ENCODE measurements around the gene DAGLA.

Gene DAGLA

GRCh38 chr11:61760946-61761345, 80.8 kb downstream of the DAGLA start:
- in situ Hi-C loops (cut with MboI; ENCODE audit: low sequenced_read_pairs): no loop called here

GRCh38 chr11:61761440-61762222, 81.4 kb downstream of the DAGLA start:
- in situ Hi-C loops (cut with MboI; ENCODE audit: low sequenced_read_pairs): no loop called here

GRCh38 chr11:61762223-61762615, 82.0 kb downstream of the DAGLA start:
- in situ Hi-C loops (cut with MboI; ENCODE audit: low sequenced_read_pairs): no loop called here

DNA sequence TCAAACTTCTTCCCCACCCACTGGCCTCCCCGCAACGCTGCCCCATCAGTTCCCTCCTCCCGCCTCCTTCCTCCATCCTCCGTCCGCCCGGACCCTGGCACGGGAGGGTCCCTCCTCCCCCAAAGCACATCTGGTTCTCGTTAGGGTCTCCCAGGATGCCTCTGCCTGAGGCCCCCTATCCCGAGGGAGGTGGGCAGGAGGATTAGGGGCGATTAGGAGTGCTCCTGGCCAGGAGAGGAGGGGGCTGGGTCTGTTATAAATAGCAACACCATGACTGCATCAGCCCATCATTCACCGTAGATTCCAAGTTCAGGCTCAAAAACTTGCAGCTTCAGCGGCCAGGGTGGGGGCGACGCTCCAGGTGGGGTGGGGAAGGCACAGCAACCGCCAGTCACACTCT, 82.6 kb downstream of the DAGLA start:
- in situ Hi-C loops (cut with MboI; ENCODE audit: low sequenced_read_pairs): no loop called here

DNA sequence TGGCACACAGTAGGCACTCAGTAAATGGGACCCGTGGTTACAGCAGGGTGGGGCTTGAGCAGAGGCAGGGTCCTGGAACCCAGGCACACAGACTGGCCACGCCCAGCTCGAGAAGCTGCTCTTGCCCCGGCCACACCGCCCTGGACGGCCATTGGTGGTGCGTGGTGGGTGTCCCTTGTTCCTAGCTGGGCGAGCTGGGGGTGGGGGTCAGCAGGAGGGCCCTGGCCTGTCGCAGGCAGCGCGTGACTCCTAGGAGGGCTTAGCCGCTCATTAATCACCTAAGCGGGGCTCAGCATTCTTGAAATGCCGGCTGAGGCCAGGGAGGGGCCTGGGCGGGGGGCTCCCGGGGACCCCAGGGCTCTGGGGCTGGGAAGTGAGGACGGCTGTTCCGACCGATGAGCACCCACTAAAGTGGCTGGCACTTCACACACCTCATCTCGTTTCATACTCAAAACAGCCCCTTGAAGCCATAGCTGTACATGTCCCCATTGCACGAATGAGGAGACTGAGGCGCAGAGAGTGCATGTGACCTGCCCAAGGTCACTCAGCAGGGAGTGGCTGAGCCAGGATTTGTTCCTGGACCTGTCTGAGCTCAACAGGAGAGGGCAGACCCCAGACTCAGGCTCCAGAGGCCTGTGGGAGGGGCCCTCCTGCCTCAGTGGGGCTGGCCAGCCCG, 83.9 kb downstream of the DAGLA start:
- in situ Hi-C loops (cut with MboI; ENCODE audit: low sequenced_read_pairs): no loop called here

DNA sequence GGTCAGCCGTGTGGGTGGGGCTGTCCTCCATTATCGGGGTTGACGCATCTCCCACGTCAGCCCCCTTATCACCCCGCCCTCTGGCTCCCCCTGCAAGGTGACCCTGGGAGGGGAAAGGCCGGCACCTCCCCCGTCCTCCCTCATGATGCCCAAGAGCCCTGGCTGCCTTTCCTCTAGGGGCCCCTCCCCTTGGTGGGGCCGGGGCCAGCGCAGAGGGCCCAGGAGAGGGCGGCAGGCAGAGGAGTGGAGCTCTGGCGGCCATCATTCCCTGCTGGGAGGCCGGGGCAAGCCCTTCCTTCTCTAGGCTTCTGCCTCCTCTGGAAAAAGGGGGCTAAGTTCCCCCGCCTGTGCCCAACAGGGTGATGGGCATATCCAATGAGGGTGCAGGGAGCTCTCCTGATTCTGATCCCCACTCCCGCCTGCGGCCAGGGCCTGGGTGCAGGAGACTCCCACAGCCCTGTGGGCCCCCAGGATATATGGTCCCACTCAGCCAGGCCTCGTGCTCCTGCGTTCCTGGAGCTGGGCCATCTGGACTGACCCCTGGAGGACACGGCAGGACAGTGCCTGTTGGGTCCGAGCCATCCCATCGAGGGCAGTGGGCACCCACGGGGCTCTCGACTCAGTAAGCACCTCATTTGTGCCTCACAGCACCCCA, 84.5 kb downstream of the DAGLA start:
- in situ Hi-C loops (cut with MboI; ENCODE audit: low sequenced_read_pairs): no loop called here

DNA sequence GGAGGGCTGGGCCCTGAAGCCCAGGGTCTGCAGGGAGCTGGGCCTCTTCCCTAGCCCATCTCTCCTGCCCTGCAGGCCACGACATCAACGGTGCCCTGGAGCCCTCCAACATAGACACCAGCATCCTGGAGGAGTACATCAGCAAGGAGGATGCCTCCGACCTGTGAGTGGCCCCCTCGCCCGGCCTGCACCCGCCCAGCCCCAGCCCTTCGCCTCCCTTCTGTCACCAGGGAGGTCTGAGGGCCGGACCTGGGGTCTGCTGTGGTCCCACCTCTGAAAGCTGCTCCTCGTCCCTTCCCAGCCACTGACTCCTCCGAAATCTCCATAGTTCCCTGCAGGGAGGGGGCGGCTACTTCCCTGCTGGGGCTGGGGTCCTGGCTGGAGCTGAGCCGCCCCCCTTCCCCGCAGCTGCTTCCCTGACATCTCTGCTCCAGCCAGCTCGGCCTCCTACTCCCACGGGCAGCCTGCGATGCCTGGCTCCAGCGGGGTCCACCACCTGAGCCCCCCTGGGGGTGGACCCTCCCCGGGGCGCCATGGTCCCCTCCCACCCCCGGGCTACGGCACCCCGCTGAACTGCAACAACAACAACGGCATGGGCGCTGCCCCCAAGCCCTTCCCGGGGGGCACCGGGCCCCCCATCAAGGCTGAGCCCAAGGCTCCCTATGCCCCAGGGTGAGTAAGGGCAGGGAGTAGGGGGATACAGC, 85.5 kb downstream of the DAGLA start:
- in situ Hi-C loops (cut with MboI; ENCODE audit: low sequenced_read_pairs): no loop called here

DNA sequence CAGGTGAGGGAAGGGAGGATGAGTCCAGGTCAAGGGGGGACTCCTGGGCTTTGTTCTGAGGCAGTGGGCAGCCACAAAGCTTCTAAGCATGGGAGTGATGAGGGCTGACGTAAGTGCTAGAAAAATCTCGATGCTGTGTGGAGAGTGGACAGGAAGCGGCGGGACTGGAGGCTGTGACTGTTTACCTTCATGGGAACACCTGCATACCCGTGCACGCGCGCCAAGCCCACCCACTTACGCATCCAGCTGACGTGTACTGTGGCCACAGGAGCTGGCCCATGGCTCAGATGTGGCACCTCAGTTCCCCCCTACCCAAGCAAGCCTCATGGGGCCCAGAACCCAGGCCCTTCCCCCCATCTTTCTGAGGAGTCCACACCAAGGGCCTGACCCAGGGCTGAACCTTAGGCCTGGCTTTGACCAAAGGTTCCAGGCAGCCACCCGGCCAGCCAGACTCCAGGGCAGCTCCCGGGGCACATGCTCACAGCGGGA, 86.2 kb downstream of the DAGLA start:
- in situ Hi-C loops (cut with MboI; ENCODE audit: low sequenced_read_pairs): no loop called here

DNA sequence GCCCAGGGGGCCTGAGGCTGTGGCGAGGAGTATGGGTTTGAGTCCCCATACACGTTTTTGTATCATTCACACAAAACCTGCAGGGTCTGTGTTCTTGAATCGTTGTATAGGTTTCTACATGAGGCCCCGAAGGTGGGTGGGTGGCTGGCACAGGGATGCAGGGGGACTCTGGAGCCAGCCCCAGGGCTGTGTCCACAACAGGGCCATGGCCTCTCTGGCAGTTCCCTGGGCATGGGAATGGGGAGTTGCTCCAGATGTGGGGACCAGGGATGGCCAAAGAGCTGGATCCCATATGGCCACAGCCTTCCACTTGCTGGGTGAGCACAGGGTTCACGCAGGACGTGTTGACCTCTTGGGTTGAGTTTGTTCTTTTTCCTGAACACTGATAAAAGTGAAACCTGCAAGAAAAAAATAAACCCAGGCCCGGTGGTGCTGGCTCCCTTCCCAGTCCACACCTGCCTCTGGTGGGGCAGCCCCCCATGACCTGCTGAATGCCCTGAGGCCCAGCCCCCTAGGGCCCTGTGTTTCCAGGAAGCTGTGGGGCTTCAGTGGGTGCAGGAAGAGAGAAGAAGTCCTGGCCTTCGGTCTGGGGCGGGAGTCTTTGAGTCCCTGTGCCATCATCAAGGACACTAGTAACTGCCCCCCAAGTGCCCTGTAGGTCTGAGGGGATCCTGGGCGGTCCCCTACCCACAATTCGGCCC, 88.3 kb downstream of the DAGLA start:
- in situ Hi-C loops (cut with MboI; ENCODE audit: low sequenced_read_pairs): no loop called here

DNA sequence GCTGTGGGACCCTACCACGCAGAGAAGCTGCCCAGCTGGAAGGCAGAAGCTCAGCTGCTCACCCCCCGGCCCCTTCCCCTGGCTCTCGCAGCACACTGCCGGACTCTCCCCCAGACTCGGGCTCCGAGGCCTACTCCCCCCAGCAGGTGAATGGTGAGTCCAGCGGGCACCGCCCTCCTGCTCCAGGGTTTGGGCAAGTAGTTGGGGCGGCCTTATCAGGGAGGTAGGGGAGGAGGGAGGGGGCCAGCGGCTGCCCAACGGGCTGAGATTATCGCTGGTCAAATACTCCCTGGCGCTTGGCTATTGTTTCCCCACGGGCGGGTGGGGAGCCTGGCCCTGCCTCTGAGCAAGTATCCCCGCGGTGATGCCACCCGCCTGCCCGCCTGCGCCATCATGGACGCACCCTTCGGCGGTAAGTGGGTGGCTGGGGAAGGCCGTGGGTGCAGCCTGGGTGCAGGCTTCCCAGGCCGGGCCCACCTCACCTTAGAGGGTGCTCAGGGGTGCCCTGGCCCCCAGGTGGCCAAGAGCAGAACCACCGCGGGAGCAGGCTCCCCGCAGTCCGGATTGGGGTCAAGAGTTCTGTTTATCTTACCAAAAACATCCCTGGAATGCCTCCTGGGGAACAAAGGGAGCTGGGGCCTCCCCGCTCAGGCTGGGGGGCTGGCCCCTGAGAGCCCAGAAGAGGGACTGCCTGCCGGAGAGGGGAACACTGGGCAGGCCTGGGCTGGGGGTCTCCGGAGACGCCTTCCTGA, 89.2 kb downstream of the DAGLA start:
- in situ Hi-C loops (cut with MboI; ENCODE audit: low sequenced_read_pairs): no loop called here

DNA sequence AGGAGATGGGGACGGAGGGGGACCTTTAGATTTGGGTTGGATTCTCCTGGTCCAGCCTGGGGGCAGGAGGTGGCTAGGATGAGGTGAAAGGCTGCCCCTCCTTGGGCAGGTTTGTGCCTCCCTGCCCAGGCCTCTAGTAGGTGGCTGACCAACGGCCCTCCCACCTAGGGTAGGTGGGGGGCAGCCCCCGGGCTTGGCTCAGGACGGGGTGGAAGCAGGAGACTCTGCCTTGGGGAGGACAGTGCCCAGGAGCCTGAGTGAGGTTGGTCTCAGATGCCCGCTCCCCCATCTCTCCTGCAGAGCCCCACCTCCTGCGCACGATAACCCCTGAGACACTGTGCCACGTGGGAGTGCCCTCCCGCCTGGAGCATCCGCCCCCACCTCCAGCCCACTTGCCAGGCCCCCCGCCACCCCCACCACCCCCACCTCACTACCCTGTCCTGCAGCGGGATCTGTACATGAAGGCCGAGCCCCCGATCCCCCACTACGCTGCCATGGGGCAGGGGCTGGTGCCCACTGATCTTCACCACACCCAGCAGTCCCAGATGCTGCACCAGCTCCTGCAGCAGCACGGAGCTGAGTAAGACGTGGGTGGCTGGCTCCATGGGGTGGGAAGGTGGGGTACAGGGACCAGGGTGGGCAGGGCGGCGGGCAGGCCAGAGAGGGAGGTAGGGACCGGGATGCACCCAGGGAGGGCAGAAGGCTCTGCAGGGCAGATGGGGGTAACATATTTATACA, 89.9 kb downstream of the DAGLA start:
- in situ Hi-C loops (cut with MboI; ENCODE audit: low sequenced_read_pairs): no loop called here

DNA sequence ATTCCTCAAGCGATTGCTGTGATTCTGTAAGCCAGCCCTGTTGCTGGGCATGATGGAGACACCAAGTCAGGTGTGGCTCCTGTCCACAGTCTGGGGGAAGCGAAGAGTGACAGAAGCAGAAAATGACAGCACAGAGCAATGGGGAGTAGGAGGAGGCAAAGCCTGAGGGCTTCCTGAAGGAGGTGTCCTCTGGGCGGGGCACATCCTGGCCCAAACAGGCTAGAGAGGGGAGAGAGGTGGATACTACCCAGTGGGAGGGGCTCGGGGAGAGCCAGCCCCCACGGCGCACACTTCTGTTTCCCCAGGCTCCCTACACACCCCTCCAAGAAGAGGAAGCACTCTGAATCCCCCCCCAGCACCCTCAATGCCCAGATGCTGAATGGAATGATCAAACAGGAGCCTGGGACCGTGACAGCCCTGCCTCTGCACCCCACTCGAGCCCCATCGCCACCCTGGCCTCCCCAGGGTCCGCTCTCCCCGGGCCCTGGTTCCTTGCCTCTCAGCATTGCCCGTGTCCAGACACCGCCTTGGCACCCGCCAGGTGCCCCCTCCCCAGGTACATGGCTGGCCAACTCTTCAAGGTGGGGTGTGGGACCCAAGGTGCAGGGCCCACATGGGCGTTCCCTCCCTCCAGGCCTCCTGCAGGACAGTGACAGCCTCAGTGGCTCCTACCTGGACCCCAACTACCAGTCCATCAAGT, 91.2 kb downstream of the DAGLA start:
- in situ Hi-C loops (cut with MboI; ENCODE audit: low sequenced_read_pairs): no loop called here

GRCh38 chr11:61771985-61772455, 91.8 kb downstream of the DAGLA start:
- in situ Hi-C loops (cut with MboI; ENCODE audit: low sequenced_read_pairs): no loop called here

- in situ Hi-C loops (cut with MboI; ENCODE audit: low sequenced_read_pairs): no loop called here
These were observed 93.2 kb downstream of the DAGLA start for GRCh38 chr11:61773356-61773755.

GRCh38 chr11:61773809-61774208, 93.6 kb downstream of the DAGLA start:
- in situ Hi-C loops (cut with MboI; ENCODE audit: low sequenced_read_pairs): no loop called here

GRCh38 chr11:61774411-61774810, 94.2 kb downstream of the DAGLA start:
- in situ Hi-C loops (cut with MboI; ENCODE audit: low sequenced_read_pairs): no loop called here

- in situ Hi-C loops (cut with MboI; ENCODE audit: low sequenced_read_pairs): no loop called here
These were observed 94.9 kb downstream of the DAGLA start for GRCh38 chr11:61775106-61775505.
